Endothelial cell (in vitro differentiated cells): ENCODE data around the gene CD320. TPM values are rescaled to one million over a fixed set of nuclear protein-coding genes. Genes with fewer than 3 reads are reported as not detected.
"Not testable (repeated sequence)": the region's sequence is repeated elsewhere in the genome, so short reads cannot be mapped to it uniquely, and the experiment has no call there.

Experiments used
- DNase-seq: peaks from one replicate; pipeline ENCODE4 v3.0.0; 2021; ENCODE audit warnings: low spot score
- H3K27ac Mint-ChIP-seq: one replicate; pipeline ENCODE4 v1.8.0; 2021; ENCODE audit warnings: mixed read lengths, inconsistent platforms; ENCODE audit not compliant: unreplicated experiment
- H3K27me3 Mint-ChIP-seq: one replicate; pipeline ENCODE4 v1.8.0; 2021; ENCODE audit warnings: mild to moderate bottlenecking, moderate library complexity, mixed read lengths, inconsistent platforms; ENCODE audit not compliant: unreplicated experiment
- H3K36me3 Mint-ChIP-seq: one replicate; pipeline ENCODE4 v1.8.0; 2021; ENCODE audit warnings: mild to moderate bottlenecking, low read depth, mixed read lengths, inconsistent platforms; ENCODE audit not compliant: unreplicated experiment
- H3K4me1 Mint-ChIP-seq: one replicate; pipeline ENCODE4 v1.8.0; 2021; ENCODE audit warnings: mild to moderate bottlenecking, mixed read lengths, inconsistent platforms; ENCODE audit not compliant: unreplicated experiment
- H3K4me3 Mint-ChIP-seq: one replicate; pipeline ENCODE4 v1.8.0; 2021; ENCODE audit warnings: mild to moderate bottlenecking, mixed read lengths, inconsistent platforms; ENCODE audit not compliant: unreplicated experiment
- H3K9me3 Mint-ChIP-seq: one replicate; pipeline ENCODE4 v1.8.0; 2021; ENCODE audit warnings: mixed read lengths, inconsistent platforms; ENCODE audit not compliant: unreplicated experiment
- total RNA-seq: library from RNA; stranded (reverse); fragmentation: NEBNext Ultra II Directional; extraction: Animal tissue kit (Norgen Biotek cat#: 25700); gene quantifications from one replicate; pipeline ENCODE4 v1.2.1, GENCODE V29; 2021; ENCODE audit not compliant: unreplicated experiment
- TF ChIP-seq, protein P1 (sequence below): fragments of 200-600 bp; sonication (generic); IDR thresholded peaks from one replicate; pipeline ENCODE4 v1.5.0; 2021; ENCODE audit warnings: antibody characterized with exemption; ENCODE audit not compliant: unreplicated experiment

Gene CD320
- total RNA-seq, 1 donor from 2014 or later, result 111 TPM

DNA sequence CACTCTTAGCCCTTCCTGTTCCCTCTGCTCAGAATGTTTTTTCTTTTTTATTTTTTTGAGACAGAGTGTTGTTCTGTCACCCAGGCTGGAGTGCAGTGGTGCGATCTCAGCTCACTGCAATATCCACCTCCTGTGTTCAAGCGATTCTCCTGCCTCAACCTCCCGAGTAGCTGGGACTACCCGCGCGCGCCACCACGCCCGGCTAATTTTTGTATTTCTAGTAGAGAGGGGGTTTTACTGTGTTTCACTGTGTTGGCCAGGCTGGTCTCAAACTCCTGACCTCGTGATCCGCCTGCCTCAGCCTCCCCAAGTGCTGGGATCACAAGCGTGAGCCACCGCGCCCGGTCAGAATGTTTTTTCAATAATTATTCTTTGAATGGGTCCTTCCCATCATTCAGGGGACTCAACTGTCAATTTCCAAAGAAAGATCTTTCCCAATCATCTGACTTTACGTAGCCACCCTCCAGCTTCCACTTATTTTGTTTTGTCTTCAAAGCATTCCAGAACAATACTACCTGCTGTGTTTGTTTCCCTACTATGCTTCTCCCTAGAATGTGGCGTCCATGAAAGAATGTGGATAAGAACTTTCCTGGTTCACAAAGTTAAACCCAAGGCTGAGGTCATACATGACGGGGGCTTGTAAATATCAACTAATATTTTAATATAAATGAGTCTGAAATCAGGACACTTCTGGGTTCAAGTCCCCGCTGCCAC is 11.8 kb upstream of the CD320 start:
- DNase-seq, result no peak
- no peaks in the 10 kb centered on the region for H3K9me3 Mint-ChIP-seq
- TF ChIP-seq, protein P1, sequence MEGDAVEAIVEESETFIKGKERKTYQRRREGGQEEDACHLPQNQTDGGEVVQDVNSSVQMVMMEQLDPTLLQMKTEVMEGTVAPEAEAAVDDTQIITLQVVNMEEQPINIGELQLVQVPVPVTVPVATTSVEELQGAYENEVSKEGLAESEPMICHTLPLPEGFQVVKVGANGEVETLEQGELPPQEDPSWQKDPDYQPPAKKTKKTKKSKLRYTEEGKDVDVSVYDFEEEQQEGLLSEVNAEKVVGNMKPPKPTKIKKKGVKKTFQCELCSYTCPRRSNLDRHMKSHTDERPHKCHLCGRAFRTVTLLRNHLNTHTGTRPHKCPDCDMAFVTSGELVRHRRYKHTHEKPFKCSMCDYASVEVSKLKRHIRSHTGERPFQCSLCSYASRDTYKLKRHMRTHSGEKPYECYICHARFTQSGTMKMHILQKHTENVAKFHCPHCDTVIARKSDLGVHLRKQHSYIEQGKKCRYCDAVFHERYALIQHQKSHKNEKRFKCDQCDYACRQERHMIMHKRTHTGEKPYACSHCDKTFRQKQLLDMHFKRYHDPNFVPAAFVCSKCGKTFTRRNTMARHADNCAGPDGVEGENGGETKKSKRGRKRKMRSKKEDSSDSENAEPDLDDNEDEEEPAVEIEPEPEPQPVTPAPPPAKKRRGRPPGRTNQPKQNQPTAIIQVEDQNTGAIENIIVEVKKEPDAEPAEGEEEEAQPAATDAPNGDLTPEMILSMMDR, result no peak
- H3K36me3 Mint-ChIP-seq, result peaks cover 16% of the 10 kb centered on the region
- peaks cover 17% of the 10 kb centered on the region for H3K27me3 Mint-ChIP-seq
- H3K4me1 Mint-ChIP-seq, result peaks cover 48% of the 10 kb centered on the region
- peak overlapping the region; percentile 100 for H3K4me3 Mint-ChIP-seq
- H3K27ac Mint-ChIP-seq, result peak overlapping the region; percentile 100

DNA sequence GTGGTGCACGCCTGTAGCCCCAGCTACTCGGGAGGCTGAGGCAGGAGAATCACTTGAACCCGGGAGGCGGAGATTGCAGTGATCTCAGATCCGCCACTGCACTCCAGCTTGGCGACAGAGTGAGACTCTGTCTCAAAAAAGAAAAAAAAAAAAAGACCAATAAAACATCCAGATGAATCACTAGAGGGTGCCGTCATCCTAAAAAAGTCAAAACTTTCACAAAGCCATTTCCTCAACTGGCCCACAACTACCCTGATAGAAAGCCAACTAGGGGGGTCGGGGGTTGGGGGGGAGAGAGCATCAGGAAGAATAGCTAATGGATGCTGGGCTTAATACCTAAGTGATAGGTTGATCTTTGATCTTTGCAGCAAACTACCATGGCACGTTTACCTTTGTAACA is 10.7 kb upstream of the CD320 start:
- H3K9me3 Mint-ChIP-seq, DNase-seq, H3K27ac Mint-ChIP-seq: not testable (repeated sequence)
- Mint-ChIP-seq H3K36me3 (peaks cover 16% of the 10 kb centered on the region), H3K4me3 (peak overlapping the region; percentile 56), H3K4me1 (peaks cover 53% of the 10 kb centered on the region), H3K27me3 (peaks cover 18% of the 10 kb centered on the region)

DNA sequence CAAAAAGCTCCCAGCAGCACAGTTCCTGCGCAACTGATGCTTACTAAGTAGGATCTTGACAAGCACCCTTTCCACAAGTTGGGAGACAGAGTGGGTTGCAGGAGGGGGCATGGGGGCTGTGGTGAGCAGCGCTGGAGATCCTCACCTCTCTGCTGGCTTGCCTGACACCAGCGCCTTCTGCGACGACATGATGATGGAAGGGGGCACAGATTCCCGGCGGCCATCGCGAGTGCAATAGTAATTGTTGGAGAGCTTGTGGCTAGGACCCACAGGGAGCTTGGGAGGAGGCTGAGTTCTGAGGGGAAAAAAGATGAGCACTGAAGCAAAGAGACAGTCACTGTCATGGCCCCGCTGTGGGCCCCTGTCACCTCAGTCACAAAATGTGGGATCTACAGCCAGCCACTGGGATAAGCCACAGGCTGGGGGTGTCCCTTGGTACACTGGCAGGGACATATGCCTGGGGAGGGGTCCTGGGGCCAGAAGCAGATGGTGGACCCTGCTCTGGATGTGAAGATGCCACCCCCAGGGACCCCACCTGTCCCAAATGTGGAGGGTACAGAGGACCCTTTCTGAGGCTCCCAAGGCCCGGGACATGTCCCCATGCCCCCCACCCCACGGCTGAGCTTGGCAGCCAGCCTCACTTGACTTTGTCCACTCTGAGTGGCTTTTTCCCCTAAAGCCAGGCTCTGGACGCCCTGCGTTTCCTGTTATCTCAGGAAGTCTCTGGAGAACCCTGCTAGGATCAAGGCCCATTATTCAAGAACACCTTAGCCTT is 8.4 kb upstream of the CD320 start:
- Mint-ChIP-seq H3K27me3 (peaks cover 15% of the 10 kb centered on the region), H3K4me1 (peaks cover 52% of the 10 kb centered on the region), H3K9me3 (no peaks in the 10 kb centered on the region), H3K27ac (peak overlapping the region; percentile 85), H3K4me3 (peak overlapping the region; percentile 65), H3K36me3 (peaks cover 11% of the 10 kb centered on the region)
- DNase-seq, result no peak
- TF ChIP-seq, protein P1, result no peak

DNA sequence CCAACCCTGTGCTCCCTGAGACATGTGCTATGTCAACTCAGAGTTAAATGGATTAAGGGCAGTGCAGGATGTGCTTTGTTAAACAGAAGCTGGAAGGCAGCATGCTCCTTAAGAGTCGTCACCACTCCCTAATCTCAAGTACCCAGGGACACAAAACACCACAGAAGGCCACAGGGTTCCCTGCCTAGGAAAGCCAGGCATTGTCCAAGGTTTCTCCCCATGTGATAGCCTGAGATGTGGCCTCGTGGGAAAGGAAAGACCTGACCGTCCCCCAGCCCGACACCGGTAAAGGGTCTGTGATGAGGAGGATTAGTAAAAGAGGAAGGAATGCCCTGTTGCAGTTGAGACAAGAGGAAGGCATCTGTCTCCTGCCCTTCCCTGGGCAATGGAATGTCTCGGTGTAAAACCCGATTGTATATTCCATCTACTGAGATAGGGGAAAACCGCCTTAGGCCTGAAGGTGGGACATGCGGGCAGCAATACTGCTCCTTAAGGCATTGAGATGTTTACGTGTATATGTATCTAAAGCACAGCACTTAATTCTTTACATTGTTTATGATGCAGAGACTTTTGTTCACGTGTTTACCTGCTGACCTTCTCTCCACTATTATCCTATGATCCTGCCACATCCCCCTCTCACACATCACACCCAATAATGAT is 7.0 kb upstream of the CD320 start:
- DNase-seq, H3K9me3 Mint-ChIP-seq, H3K4me3 Mint-ChIP-seq, H3K27me3 Mint-ChIP-seq: not testable (repeated sequence)
- Mint-ChIP-seq H3K4me1 (peaks cover 50% of the 10 kb centered on the region), H3K36me3 (peaks cover 11% of the 10 kb centered on the region), H3K27ac (peak overlapping the region; percentile 92)

DNA sequence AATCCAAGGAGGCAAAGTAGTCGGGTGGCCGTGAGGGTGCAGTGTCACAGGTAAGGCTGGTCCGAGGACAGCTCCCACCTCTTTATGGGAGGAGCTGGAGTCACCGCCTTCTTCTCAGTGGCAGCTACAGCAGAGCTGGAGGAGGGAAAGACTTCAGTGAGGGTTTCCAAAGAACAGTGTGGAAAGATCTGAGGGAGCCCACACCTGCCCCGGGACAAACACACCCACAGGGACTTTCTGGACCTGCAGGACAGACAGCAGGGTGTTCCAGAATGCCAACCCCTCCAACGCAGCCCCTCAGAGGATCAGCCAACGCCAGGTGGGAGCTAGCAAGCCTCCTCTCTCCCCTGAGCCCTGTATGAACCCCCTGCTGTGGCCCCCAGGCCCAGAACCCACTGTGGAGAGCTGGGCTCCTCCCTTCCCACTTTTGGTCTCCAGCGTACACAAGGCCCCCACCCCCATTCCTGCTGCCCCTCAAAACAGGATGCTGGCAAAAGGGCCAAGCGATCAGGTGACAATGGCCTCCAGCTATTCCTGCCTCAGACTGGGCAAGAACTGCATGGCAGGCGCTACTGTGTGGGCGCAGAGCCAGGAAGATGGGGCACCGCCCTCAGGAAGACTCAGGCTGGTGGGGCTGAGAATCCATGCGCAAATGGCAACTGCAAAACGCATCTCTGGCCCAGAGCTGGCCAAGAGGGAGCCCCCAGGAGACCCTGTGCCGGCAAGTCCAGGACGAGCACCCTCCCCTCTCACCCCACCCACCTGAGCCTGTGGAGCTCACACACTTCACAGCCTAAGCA is 3.5 kb upstream of the CD320 start:
- TF ChIP-seq, protein P1, result no peak
- no peaks in the 10 kb centered on the region for H3K9me3 Mint-ChIP-seq
- no peak overlapping the region for H3K4me3 Mint-ChIP-seq
- H3K36me3 Mint-ChIP-seq, result peaks cover 17% of the 10 kb centered on the region
- H3K27ac Mint-ChIP-seq, result peak overlapping the region; percentile 52
- H3K27me3 Mint-ChIP-seq, result peaks cover 8% of the 10 kb centered on the region
- DNase-seq, result peak; percentile 2
- peaks cover 56% of the 10 kb centered on the region for H3K4me1 Mint-ChIP-seq
